K562 (cell line): ENCODE measurements around the gene TMEM38B. TPM values are rescaled to one million over a fixed set of nuclear protein-coding genes. Genes with fewer than 3 reads are reported as not detected.

ENCODE experiments used
- ATAC-seq: fragments of 200-7000 bp; cut with Tn5 transposase; 3 replicates; pipeline ENCODE4 v1.9.1; 2020; ENCODE audit warnings: moderate library complexity
- BruUV-seq: library from RNA; stranded (reverse); fragments of 400-500 nt; replicated peaks from 2 replicates; lab custom pipeline; 2021; lab: Mats Ljungman, UMichigan
- CTCF ChIA-PET: fragments of 300-600 bp; formaldehyde crosslinking; extraction: SDS; loops from one replicate; lab custom pipeline; 2021; ENCODE audit warnings: low intra/inter-chr PET ratio; lab: Yijun Ruan, JAX
- POLR2A ChIA-PET: fragments of 300-600, 350-650 bp; sonication (Branson Sonifier 250); formaldehyde crosslinking; extraction: SDS; loops from one replicate; lab custom pipeline; 2021; ENCODE audit warnings: antibody characterized with exemption, inconsistent platforms; lab: Yijun Ruan, JAX
- DNase-seq, 4 experiments: peaks; one replicate each; pipeline versions ENCODE4 v3.0.0 to v3.0.0-alpha.2; 2011 to 2018; ENCODE audit warnings: low spot score in 3 of 4, mixed read lengths in 3 of 4; ENCODE audit errors: extremely low read depth in 1 of 4
- FAIRE-seq: peaks from 2 replicates; lab custom pipeline; 2011; peaks lifted over from hg19 to GRCh38; lab: Jason Lieb, UNC
- H2AFZ ChIP-seq: 2 replicates; pipeline ENCODE4 v1.6.0; 2011; ENCODE audit warnings: low read depth, low read length, control low read depth, inconsistent platforms
- H3K27ac ChIP-seq: fragments of 200-600 bp; 3 replicates; pipeline ENCODE4 v1.8.0; 2011; ENCODE audit warnings: low read depth, mild to moderate bottlenecking, control low read depth, inconsistent platforms, low read length, moderate library complexity, mixed read lengths; ENCODE audit errors: extremely low read depth
- H3K27me3 ChIP-seq, 2 experiments: fragments of 300-600 bp in 1 of 2; 2 replicates in 1 of 2; 3 replicates in 1 of 2; pipeline versions ENCODE4 v1.6.0 to v1.8.0; 2011; ENCODE audit warnings: inconsistent platforms in 2 of 2, low read length in 2 of 2, mild to moderate bottlenecking in 1 of 2, mixed read lengths in 1 of 2, moderate library complexity in 1 of 2; ENCODE audit not compliant: control insufficient read depth in 2 of 2, insufficient read depth in 2 of 2
- H3K36me3 ChIP-seq: fragments of 300-600 bp; 3 replicates; pipeline ENCODE4 v1.8.0; 2011; ENCODE audit warnings: mild to moderate bottlenecking, low read length, inconsistent platforms; ENCODE audit not compliant: control insufficient read depth, insufficient read depth
- H3K4me1 ChIP-seq, 2 experiments: fragments of 200-600 bp in 1 of 2; replicated peaks in 1 of 2; 2 replicates in 1 of 2; 3 replicates in 1 of 2; pipeline versions ENCODE4 v1.5.1 to v1.8.0; 2011; ENCODE audit warnings: inconsistent platforms in 2 of 2, low read length in 2 of 2, mild to moderate bottlenecking in 1 of 2, mixed read lengths in 1 of 2, moderate library complexity in 1 of 2; ENCODE audit not compliant: control insufficient read depth in 2 of 2, insufficient read depth in 2 of 2
- H3K4me2 ChIP-seq: 2 replicates; pipeline ENCODE4 v1.6.1; 2011; ENCODE audit warnings: low read length, control low read depth, inconsistent platforms, mixed read lengths; ENCODE audit not compliant: insufficient read depth
- H3K4me3 ChIP-seq: fragments of 200-600 bp; sonication (generic), shearing (Covaris generic); 2 replicates; pipeline ENCODE4 v1.5.1; 2016; ENCODE audit warnings: control low read depth, inconsistent platforms
- H3K79me2 ChIP-seq: fragments of 200-600 bp; 3 replicates; pipeline ENCODE4 v1.8.0; 2011; ENCODE audit warnings: low read length, inconsistent platforms; ENCODE audit not compliant: control insufficient read depth, insufficient read depth
- H3K9ac ChIP-seq, 2 experiments: 2 replicates each; pipeline versions ENCODE4 v1.6.0 to v1.6.1; 2011; ENCODE audit warnings: low read depth in 2 of 2, low read length in 2 of 2, control low read depth in 1 of 2, inconsistent platforms in 1 of 2, mild to moderate bottlenecking in 1 of 2, mixed read lengths in 1 of 2; ENCODE audit not compliant: insufficient read depth in 1 of 2
- H3K9me1 ChIP-seq: one replicate; pipeline ENCODE4 v1.6.0; 2011; ENCODE audit warnings: inconsistent platforms, mild to moderate bottlenecking, low read length, moderate library complexity; ENCODE audit not compliant: control insufficient read depth, insufficient read depth
- H3K9me3 ChIP-seq: replicated peaks from 2 replicates; pipeline ENCODE4 v1.5.1; 2011; ENCODE audit warnings: low read depth, low read length, inconsistent platforms; ENCODE audit not compliant: control insufficient read depth, insufficient read depth
- H4K20me1 ChIP-seq: replicated peaks from 2 replicates; pipeline ENCODE4 v1.6.1; 2011; ENCODE audit warnings: low read length, inconsistent platforms, mixed read lengths; ENCODE audit not compliant: control insufficient read depth, insufficient read depth
- CHD4 ChIP-seq: fragments of 200-600 bp; sonication (generic); IDR thresholded peaks from 3 replicates; pipeline ENCODE4 v1.6.1; 2012; ENCODE audit warnings: low read depth, mild to moderate bottlenecking, mixed read lengths, low read length, inconsistent platforms; ENCODE audit not compliant: insufficient read depth, insufficient replicate concordance, poor library complexity, severe bottlenecking
- SIN3A ChIP-seq, 2 experiments: fragments of 150-350 bp in 1 of 2; IDR thresholded peaks; 2 replicates each; pipeline ENCODE4 v1.6.1; 2011 to 2016; ENCODE audit warnings: borderline replicate concordance in 2 of 2, low read depth in 2 of 2, low read length in 2 of 2, mild to moderate bottlenecking in 2 of 2, moderate library complexity in 2 of 2; ENCODE audit not compliant: control insufficient read depth in 1 of 2
- YY1 ChIP-seq, 3 experiments: IDR thresholded peaks; 2 replicates each; pipeline ENCODE4 v1.6.1; 2011; ENCODE audit warnings: low read length in 2 of 3, mild to moderate bottlenecking in 2 of 3, moderate library complexity in 2 of 3, borderline replicate concordance in 1 of 3, control low read depth in 1 of 3, low read depth in 1 of 3; ENCODE audit not compliant: insufficient read depth in 3 of 3, insufficient replicate concordance in 2 of 3, control insufficient read depth in 1 of 3, insufficient read length in 1 of 3; ENCODE audit errors: extremely low read depth in 1 of 3
- ZSCAN29 ChIP-seq: fragments of 450-650 bp; IDR thresholded peaks from 2 replicates; pipeline ENCODE4 v1.6.1; 2017
- WGBS: fragments of 100-300 bp; shearing (Covaris generic); methylation state at CpG from one replicate; pipeline ENCODE4 v1.1.6; 2016; ENCODE audit warnings: low coverage, mixed read lengths; ENCODE audit not compliant: insufficient coverage; ENCODE audit errors: missing lambda C conversion rate; 5-methylcytosine and 5-hydroxymethylcytosine counted together
- in situ Hi-C: fragments of 300-500 bp; cut with MboI; formaldehyde crosslinking; loops from 4 replicates; pipeline ENCODE4 v1.15.0; 2018; ENCODE audit warnings: inconsistent platforms, mixed read lengths
- intact Hi-C: fragments of 100-400 bp; cut with micrococcal nuclease; formaldehyde crosslinking; loops from 2 replicates; pipeline ENCODE4 v1.14.2; 2022
- polyA plus RNA-seq, 8 experiments: library from polyadenylated mRNA; depleted of rRNA in 4 of 8; stranded (reverse) in 5 of 8; unstranded in 3 of 8; fragments of >200 nt; fragmentation: Nextera tagmentation in 2 of 8; fragmentation: Illumina TruSeq in 1 of 8; extraction: Ambion mirVana in 2 of 8; extraction: Trizol in 1 of 8; gene quantifications; 2 replicates each; pipeline versions ENCODE4 v1.2.1 to v1.2.3, GENCODE V29; 2011 to 2014; ENCODE audit warnings: inconsistent platforms in 1 of 8, missing spikeins in 1 of 8
- total RNA-seq, 7 experiments: library from RNA; depleted of rRNA in 6 of 7; stranded (reverse); fragments of >200 nt in 6 of 7; fragmentation: Illumina TruSeq in 2 of 7; extraction: Trizol in 2 of 7; gene quantifications; 2 replicates each; pipeline versions ENCODE4 v1.2.1 to v1.2.3, GENCODE V29; 2011 to 2021; ENCODE audit warnings: low replicate concordance in 1 of 7

Gene TMEM38B
- total and polyA plus RNA-seq, 9 of the 15 experiments (the other 6 are each of a cell fraction or from before 2014, with no cell fraction given) = 26.0 to 57.5 (median 38.5) TPM

- in situ Hi-C loops = no loop called here
- no TSS peak for BruUV-seq
- POLR2A ChIA-PET = no interaction called here
- Histone ChIP-seq H3K4me3 (peak overlapping the region; percentile 77), H3K27ac (peak overlapping the region; percentile 58), H4K20me1 (peaks cover 6% of the 10 kb centered on the region; the same call in 1 of the 2 replicates), H2AFZ (no peak overlapping the region; the same call in 1 of the 2 replicates), H3K27me3 (no peaks in the 10 kb centered on the region), H3K4me2 (peak overlapping the region; percentile 92), H3K9me3 (no peaks in the 10 kb centered on the region), H3K9ac (peak overlapping the region; percentile 33 to 59; a peak in 3 of 4 replicates), H3K79me2 (peaks cover 66% of the 10 kb centered on the region), H3K36me3 (peaks cover 2% of the 10 kb centered on the region; the same call in 1 of the 3 replicates), H3K4me1 (peaks cover 8 to 35% of the 10 kb centered on the region in 2 experiments; a peak in 4 of 5 replicates), H3K9me1 (no peaks in the 10 kb centered on the region)
- DNase-seq (peak in 1 of 4 experiments; percentile 31), FAIRE-seq (peak; percentile 35), ATAC-seq (peak; percentile 7; the same call in 1 of the 3 replicates)
- intact Hi-C loops = no loop called here
- TF ChIP-seq YY1 (IDR thresholded peaks at IDR 0.05; ENCODE audit: borderline replicate concordance in 1 of 3, control insufficient read depth in 1 of 3, extremely low read depth in 1 of 3, insufficient read depth in 3 of 3, insufficient read length in 1 of 3, insufficient replicate concordance in 2 of 3, low read depth in 1 of 3, low read length in 2 of 3) = peak in 1 of 3 experiments; percentile 6
- no peak for TF ChIP-seq SIN3A (IDR thresholded peaks at IDR 0.05; ENCODE audit: borderline replicate concordance in 2 of 2, control insufficient read depth in 1 of 2, low read depth in 2 of 2, low read length in 2 of 2)
- no peak for TF ChIP-seq CHD4
- TF ChIP-seq ZSCAN29 = peak; percentile 99
- CTCF ChIA-PET = no interaction called here
- WGBS = 5% methylated on average over 12 of the region's 12 CpGs
Measured at GRCh38 chr9:105696219-105696793, 2.0 kb downstream of the TMEM38B start.
